ENCODE results near the gene CRELD1.

The CRELD1 gene

DNA sequence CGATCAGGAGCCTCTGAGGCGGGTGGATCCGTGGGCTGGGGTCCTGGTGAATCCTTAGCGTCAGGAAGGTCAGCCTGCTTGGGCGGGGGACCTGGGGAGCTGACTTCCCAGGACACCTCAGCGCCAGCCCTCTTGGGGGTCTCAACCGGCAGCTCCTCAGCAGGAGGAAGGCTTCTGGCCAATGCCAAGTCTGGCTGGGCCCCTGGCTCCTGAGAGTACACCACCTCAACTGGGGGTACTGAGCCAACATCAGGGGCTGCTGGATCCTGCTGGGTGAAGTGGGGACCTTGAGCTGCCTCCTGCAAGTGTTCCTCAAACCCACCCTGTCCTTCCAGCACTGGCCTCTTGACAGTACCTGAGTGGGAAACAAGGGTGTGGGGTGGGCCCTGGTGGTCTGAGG, 15.5 kb downstream of the CRELD1 start:
- H3K18ac ChIP-seq (ENCODE audit: low read length), result no peak overlapping the region
- peaks cover 0 to 14% of the 10 kb centered on the region in 2 donors for H3K4me1 ChIP-seq (ENCODE audit: control insufficient read depth in 2 of 2, insufficient read depth in 1 of 2, low read depth in 1 of 2, low read length in 2 of 2)
- peak overlapping the region; percentile 3 for H3K14ac ChIP-seq (ENCODE audit: low read length)
- no peak overlapping the region for H2AK5ac ChIP-seq (ENCODE audit: low read depth, low read length)
- H4K91ac ChIP-seq (ENCODE audit: low read depth, low read length, poor library complexity), result no peak overlapping the region
- H3K9me3 ChIP-seq (replicated peaks in 1 of 2; ENCODE audit: control insufficient read depth in 2 of 2, insufficient read depth in 1 of 2, low read depth in 1 of 2, low read length in 2 of 2), result peaks cover 0 to 1% of the 10 kb centered on the region in 2 donors
- no peak overlapping the region for H3K4ac ChIP-seq (ENCODE audit: low read length)
- H4K8ac ChIP-seq (ENCODE audit: low read depth, low read length), result no peak overlapping the region
- DNase-seq (ENCODE audit: low spot score), result no peak
- H2BK12ac ChIP-seq (ENCODE audit: low read length), result no peak overlapping the region
- no peak overlapping the region for H3K9ac ChIP-seq (ENCODE audit: low read depth, low read length, poor library complexity)
- no peak overlapping the region for H2BK120ac ChIP-seq (ENCODE audit: low read depth, low read length)
- no peak overlapping the region for H3K23ac ChIP-seq (ENCODE audit: low read depth, low read length, poor library complexity)
- peaks cover 0 to 2% (median 0%) of the 10 kb centered on the region in 3 experiments for H3K27me3 ChIP-seq (ENCODE audit: control insufficient read depth in 3 of 3, insufficient read depth in 3 of 3, low read depth in 1 of 3, low read length in 3 of 3)
- H2BK5ac ChIP-seq (ENCODE audit: low read length), result no peak overlapping the region
- no peak overlapping the region for H2BK15ac ChIP-seq (ENCODE audit: low read length)
- H2AFZ ChIP-seq (ENCODE audit: low read length), result no peak overlapping the region
- H3K4me3 ChIP-seq (ENCODE audit: low read length in 2 of 2), result no peak overlapping the region
- no peak overlapping the region for H3K4me2 ChIP-seq (ENCODE audit: insufficient read depth, low read length, poor library complexity, severe bottlenecking)
- no CpG with 5 or more reads among the region's 7 CpGs for WGBS, 2 donors (ENCODE audit: extremely low coverage in 2 of 2, insufficient read length in 2 of 2, insufficient replicate concordance in 1 of 2)
- H3K36me3 ChIP-seq (replicated peaks in 1 of 2; ENCODE audit: control insufficient read depth in 2 of 2, insufficient read depth in 2 of 2, low read length in 2 of 2), result peaks cover 9 to 16% of the 10 kb centered on the region in 2 donors
- H3K79me1 ChIP-seq (ENCODE audit: low read depth, low read length), result peaks cover 7% of the 10 kb centered on the region
- no peak overlapping the region for H3K27ac ChIP-seq (replicated peaks; ENCODE audit: low read length)

DNA sequence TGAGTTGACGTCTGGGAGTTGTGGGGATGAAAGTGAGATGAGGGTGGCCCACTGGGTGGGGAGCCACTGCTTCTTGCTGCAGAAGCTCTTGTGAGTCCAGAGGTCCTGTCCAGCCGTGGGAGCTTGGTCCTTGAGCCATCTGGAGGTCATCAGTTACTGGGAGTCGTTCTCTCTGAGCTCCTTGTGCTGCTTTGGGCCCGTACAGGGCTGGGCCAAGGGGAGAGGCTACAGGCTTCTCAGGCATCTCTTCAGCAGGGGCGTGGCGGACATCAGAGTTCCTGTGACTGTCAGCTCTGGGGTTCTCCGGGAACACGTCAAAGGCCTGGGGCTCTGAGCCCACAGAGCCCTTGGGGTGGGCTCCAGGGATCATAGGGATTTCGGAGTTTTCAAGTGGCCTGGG, 16.0 kb downstream of the CRELD1 start:
- no peak for DNase-seq (ENCODE audit: low spot score)
- Histone ChIP-seq H3K4ac (ENCODE audit: low read length) (no peak overlapping the region), H3K36me3 (replicated peaks in 1 of 2; ENCODE audit: control insufficient read depth in 2 of 2, insufficient read depth in 2 of 2, low read length in 2 of 2) (peaks cover 7 to 11% of the 10 kb centered on the region in 2 donors), H2BK120ac (ENCODE audit: low read depth, low read length) (no peak overlapping the region), H3K18ac (ENCODE audit: low read length) (no peak overlapping the region), H2BK15ac (ENCODE audit: low read length) (no peak overlapping the region), H2AFZ (ENCODE audit: low read length) (no peak overlapping the region), H3K23ac (ENCODE audit: low read depth, low read length, poor library complexity) (no peak overlapping the region), H4K91ac (ENCODE audit: low read depth, low read length, poor library complexity) (no peak overlapping the region), H3K27me3 (ENCODE audit: control insufficient read depth in 3 of 3, insufficient read depth in 3 of 3, low read depth in 1 of 3, low read length in 3 of 3) (peaks cover 0 to 2% (median 0%) of the 10 kb centered on the region in 3 experiments), H3K14ac (ENCODE audit: low read length) (no peak overlapping the region), H3K9me3 (replicated peaks in 1 of 2; ENCODE audit: control insufficient read depth in 2 of 2, insufficient read depth in 1 of 2, low read depth in 1 of 2, low read length in 2 of 2) (peaks cover 0 to 1% of the 10 kb centered on the region in 2 donors), H4K8ac (ENCODE audit: low read depth, low read length) (no peak overlapping the region), H2AK5ac (ENCODE audit: low read depth, low read length) (no peak overlapping the region), H3K4me2 (ENCODE audit: insufficient read depth, low read length, poor library complexity, severe bottlenecking) (no peak overlapping the region), H2BK12ac (ENCODE audit: low read length) (no peak overlapping the region), H3K27ac (replicated peaks; ENCODE audit: low read length) (no peak overlapping the region), H3K4me3 (ENCODE audit: low read length in 2 of 2) (no peak overlapping the region), H3K9ac (ENCODE audit: low read depth, low read length, poor library complexity) (no peak overlapping the region), H3K4me1 (ENCODE audit: control insufficient read depth in 2 of 2, insufficient read depth in 1 of 2, low read depth in 1 of 2, low read length in 2 of 2) (peaks cover 0 to 14% of the 10 kb centered on the region in 2 donors), H2BK5ac (ENCODE audit: low read length) (no peak overlapping the region), H3K79me1 (ENCODE audit: low read depth, low read length) (peaks cover 7% of the 10 kb centered on the region)
- WGBS, 2 donors (ENCODE audit: extremely low coverage in 2 of 2, insufficient read length in 2 of 2, insufficient replicate concordance in 1 of 2), result no CpG with 5 or more reads among the region's 9 CpGs

DNA sequence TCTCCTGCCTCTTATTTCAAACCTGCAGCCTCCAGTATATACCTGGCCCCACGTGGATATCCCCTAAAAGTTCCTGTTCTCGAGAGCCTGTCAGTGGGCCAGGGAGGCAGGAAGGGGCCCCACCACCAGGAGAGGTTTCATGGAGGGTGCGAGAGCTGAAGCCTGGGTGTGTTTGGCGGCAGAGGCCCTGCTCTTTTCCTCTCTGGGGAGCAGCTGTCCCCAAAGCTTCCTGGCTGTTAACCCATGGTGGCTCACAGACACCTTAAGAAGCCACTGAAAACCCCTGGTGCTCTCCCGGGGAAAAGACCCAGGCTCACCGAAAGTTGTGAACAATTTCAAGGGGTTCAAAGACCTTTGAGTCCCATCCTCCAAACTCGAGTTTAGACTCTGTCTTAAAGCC, 17.5 kb downstream of the CRELD1 start:
- no peak overlapping the region for H3K4ac ChIP-seq (ENCODE audit: low read length)
- no peak overlapping the region for H2BK12ac ChIP-seq (ENCODE audit: low read length)
- H2AK5ac ChIP-seq (ENCODE audit: low read depth, low read length), result no peak overlapping the region
- no peak overlapping the region for H2BK15ac ChIP-seq (ENCODE audit: low read length)
- no peak overlapping the region for H4K8ac ChIP-seq (ENCODE audit: low read depth, low read length)
- H3K23ac ChIP-seq (ENCODE audit: low read depth, low read length, poor library complexity), result no peak overlapping the region
- H3K4me2 ChIP-seq (ENCODE audit: insufficient read depth, low read length, poor library complexity, severe bottlenecking), result peak overlapping the region; percentile 95
- no peak overlapping the region for H3K14ac ChIP-seq (ENCODE audit: low read length)
- no peak overlapping the region for H3K18ac ChIP-seq (ENCODE audit: low read length)
- peaks cover 4 to 7% of the 10 kb centered on the region in 2 donors for H3K36me3 ChIP-seq (replicated peaks in 1 of 2; ENCODE audit: control insufficient read depth in 2 of 2, insufficient read depth in 2 of 2, low read length in 2 of 2)
- no peak overlapping the region for H3K4me3 ChIP-seq (ENCODE audit: low read length in 2 of 2)
- H4K91ac ChIP-seq (ENCODE audit: low read depth, low read length, poor library complexity), result no peak overlapping the region
- no peak overlapping the region for H3K9ac ChIP-seq (ENCODE audit: low read depth, low read length, poor library complexity)
- H3K4me1 ChIP-seq (ENCODE audit: control insufficient read depth in 2 of 2, insufficient read depth in 1 of 2, low read depth in 1 of 2, low read length in 2 of 2), result peaks cover 0 to 14% of the 10 kb centered on the region in 2 donors
- H2AFZ ChIP-seq (ENCODE audit: low read length), result no peak overlapping the region
- no peak overlapping the region for H2BK5ac ChIP-seq (ENCODE audit: low read length)
- H3K27ac ChIP-seq (replicated peaks; ENCODE audit: low read length), result no peak overlapping the region
- DNase-seq (ENCODE audit: low spot score), result no peak
- peaks cover 0 to 2% (median 0%) of the 10 kb centered on the region in 3 experiments for H3K27me3 ChIP-seq (ENCODE audit: control insufficient read depth in 3 of 3, insufficient read depth in 3 of 3, low read depth in 1 of 3, low read length in 3 of 3)
- H2BK120ac ChIP-seq (ENCODE audit: low read depth, low read length), result no peak overlapping the region
- peaks cover 7% of the 10 kb centered on the region for H3K79me1 ChIP-seq (ENCODE audit: low read depth, low read length)
- H3K9me3 ChIP-seq (replicated peaks in 1 of 2; ENCODE audit: control insufficient read depth in 2 of 2, insufficient read depth in 1 of 2, low read depth in 1 of 2, low read length in 2 of 2), result peaks cover 0 to 1% of the 10 kb centered on the region in 2 donors
- WGBS, 2 donors (ENCODE audit: extremely low coverage in 2 of 2, insufficient read length in 2 of 2, insufficient replicate concordance in 1 of 2), result no CpG with 5 or more reads among the region's 7 CpGs

DNA sequence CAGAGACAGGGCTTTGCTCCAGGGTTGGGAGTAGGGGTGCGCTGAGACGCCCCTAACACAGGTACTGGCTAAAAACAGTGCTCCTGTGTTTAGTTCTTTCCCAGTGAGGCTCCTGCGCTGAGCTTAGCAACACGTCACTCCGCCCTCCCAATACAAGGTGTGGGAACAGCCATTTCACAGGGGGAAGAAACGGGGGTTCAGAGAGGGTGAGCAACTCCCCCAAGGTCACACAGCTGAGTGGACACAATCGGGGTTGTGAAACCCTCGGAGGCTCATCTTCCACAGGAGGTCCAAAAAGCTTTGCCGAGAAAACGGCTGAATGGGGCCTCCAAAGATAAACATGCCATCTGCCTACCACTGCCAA, 17.9 kb downstream of the CRELD1 start:
- Histone ChIP-seq H3K4me2 (ENCODE audit: insufficient read depth, low read length, poor library complexity, severe bottlenecking) (peak overlapping the region; percentile 95), H4K8ac (ENCODE audit: low read depth, low read length) (no peak overlapping the region), H2BK5ac (ENCODE audit: low read length) (no peak overlapping the region), H3K9me3 (replicated peaks in 1 of 2; ENCODE audit: control insufficient read depth in 2 of 2, insufficient read depth in 1 of 2, low read depth in 1 of 2, low read length in 2 of 2) (peaks cover 0 to 1% of the 10 kb centered on the region in 2 donors), H3K23ac (ENCODE audit: low read depth, low read length, poor library complexity) (peak overlapping the region; percentile 57), H3K14ac (ENCODE audit: low read length) (no peak overlapping the region), H3K9ac (ENCODE audit: low read depth, low read length, poor library complexity) (peak overlapping the region; percentile 90), H3K27ac (replicated peaks; ENCODE audit: low read length) (no peak overlapping the region), H2AK5ac (ENCODE audit: low read depth, low read length) (no peak overlapping the region), H3K4me1 (ENCODE audit: control insufficient read depth in 2 of 2, insufficient read depth in 1 of 2, low read depth in 1 of 2, low read length in 2 of 2) (peaks cover 0 to 13% of the 10 kb centered on the region in 2 donors), H2BK120ac (ENCODE audit: low read depth, low read length) (no peak overlapping the region), H3K79me1 (ENCODE audit: low read depth, low read length) (peaks cover 7% of the 10 kb centered on the region), H2BK12ac (ENCODE audit: low read length) (no peak overlapping the region), H2AFZ (ENCODE audit: low read length) (peak overlapping the region; percentile 94), H2BK15ac (ENCODE audit: low read length) (no peak overlapping the region), H3K27me3 (ENCODE audit: control insufficient read depth in 3 of 3, insufficient read depth in 3 of 3, low read depth in 1 of 3, low read length in 3 of 3) (peaks cover 0 to 2% (median 0%) of the 10 kb centered on the region in 3 experiments), H3K4me3 (ENCODE audit: low read length in 2 of 2) (peak overlapping the region; percentile 66 to 95), H3K4ac (ENCODE audit: low read length) (no peak overlapping the region), H3K36me3 (replicated peaks in 1 of 2; ENCODE audit: control insufficient read depth in 2 of 2, insufficient read depth in 2 of 2, low read length in 2 of 2) (peaks cover 4 to 7% of the 10 kb centered on the region in 2 donors), H3K18ac (ENCODE audit: low read length) (peak overlapping the region; percentile 96), H4K91ac (ENCODE audit: low read depth, low read length, poor library complexity) (no peak overlapping the region)
- WGBS, 2 donors (ENCODE audit: extremely low coverage in 2 of 2, insufficient read length in 2 of 2, insufficient replicate concordance in 1 of 2), result no CpG with 5 or more reads among the region's 10 CpGs
- DNase-seq (ENCODE audit: low spot score), result no peak

All from neuronal stem cell (in vitro differentiated cells).